SKM-1 treated with dmso at 0.1 percent for 144 hours (cell line): ENCODE measurements around the gene SNAP29.

Experiments used
- DNase-seq: peaks from one replicate; lab custom pipeline; 2025; ENCODE audit not compliant: unreplicated experiment; lab: John Stamatoyannopoulos, UW

SNAP29 gene

GRCh38 chr22:20865875-20866445, 7.2 kb downstream of the SNAP29 start:
- DNase-seq, result no peak

- DNase-seq, result no peak
Observed at GRCh38 chr22:20866736-20867135, 7.9 kb downstream of the SNAP29 start.

- peak; percentile 28 for DNase-seq
Observed at GRCh38 chr22:20867179-20868024, 8.6 kb downstream of the SNAP29 start.

GRCh38 chr22:20868025-20868962, 9.5 kb downstream of the SNAP29 start:
- DNase-seq, result no peak

DNA sequence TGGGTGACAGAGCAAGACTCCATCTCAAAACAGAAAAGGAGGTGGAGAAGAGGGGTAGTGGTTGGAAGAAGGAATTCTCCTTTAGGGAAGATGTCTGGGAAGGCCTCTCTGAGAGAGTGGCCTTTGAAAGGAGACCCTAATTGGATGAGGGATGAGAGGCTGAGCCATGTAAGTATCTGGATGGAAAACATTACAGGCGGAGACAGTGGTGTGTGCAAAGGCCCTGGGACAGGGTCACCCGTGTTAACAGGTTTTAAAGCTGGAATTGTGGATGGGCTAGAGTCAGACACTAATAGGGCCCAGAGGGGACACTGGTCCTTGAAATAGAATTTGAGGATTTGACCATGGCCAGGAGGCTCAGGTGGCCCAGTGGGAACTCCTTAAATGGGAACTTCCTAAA, 10.4 kb downstream of the SNAP29 start:
- no peak for DNase-seq

GRCh38 chr22:20873214-20873613, 14.4 kb downstream of the SNAP29 start:
- DNase-seq, result no peak

- DNase-seq, result no peak
Observed at GRCh38 chr22:20875296-20875695, 16.5 kb downstream of the SNAP29 start.

DNA sequence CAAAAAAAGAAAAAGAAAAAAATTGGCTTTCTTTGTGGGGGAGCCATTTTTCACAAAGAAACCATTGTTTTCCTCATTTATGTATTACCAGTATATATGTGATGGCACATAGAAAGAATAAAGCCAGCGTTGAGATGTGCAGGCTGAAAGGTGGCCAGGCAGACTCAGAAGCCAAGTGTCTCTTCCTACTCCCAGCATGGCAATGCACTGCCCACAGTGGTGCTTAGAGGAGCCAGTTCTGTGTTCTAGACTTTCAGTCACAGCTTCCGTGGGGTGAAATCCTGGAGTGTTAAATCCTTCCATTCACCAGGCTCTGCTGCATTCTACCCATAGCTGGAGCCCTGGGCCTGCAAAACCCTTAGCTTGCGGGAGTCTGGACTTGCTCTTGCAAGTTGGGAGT, 18.9 kb downstream of the SNAP29 start:
- no peak for DNase-seq

DNA sequence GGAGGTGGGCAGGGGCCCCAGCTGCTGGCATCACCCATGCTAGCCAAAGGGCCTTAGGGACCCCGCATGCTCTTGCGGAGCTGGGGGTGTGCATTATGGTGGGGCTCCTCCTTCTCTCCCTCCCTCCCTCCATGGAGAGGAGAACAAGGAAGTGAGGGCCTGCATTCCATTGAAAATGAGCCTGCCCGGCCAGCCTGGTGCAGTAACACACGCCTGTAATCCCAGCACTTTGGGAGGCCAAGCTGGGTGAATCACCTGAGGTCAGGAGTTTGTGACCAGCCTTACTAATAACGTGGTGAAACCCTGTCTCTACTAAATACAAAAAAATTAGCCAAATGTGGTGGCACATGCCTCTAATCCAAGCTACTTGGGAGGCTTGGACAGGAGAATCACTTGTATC, 22.4 kb downstream of the SNAP29 start:
- DNase-seq, result no peak

GRCh38 chr22:20881869-20882815, 23.3 kb downstream of the SNAP29 start:
- no peak for DNase-seq

DNA sequence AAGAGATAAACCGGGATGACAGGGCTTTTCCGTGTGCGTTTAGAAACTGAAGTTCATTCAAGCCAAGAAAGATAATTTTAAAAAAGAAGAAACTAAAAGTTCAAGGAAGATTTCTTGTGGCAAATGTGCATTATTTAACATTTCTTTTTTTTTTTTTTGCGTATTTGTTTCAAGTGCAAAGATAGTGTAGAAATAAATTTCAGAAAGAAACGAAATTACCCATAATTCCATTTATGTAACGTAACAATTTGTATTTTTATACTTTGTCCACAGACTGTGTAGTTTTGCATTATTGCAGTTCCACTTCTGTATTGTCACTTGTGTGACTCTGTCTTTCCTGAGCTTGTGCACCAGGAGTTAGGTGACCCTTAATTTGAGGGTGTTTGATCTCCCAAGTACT, 24.0 kb downstream of the SNAP29 start:
- no peak for DNase-seq

DNA sequence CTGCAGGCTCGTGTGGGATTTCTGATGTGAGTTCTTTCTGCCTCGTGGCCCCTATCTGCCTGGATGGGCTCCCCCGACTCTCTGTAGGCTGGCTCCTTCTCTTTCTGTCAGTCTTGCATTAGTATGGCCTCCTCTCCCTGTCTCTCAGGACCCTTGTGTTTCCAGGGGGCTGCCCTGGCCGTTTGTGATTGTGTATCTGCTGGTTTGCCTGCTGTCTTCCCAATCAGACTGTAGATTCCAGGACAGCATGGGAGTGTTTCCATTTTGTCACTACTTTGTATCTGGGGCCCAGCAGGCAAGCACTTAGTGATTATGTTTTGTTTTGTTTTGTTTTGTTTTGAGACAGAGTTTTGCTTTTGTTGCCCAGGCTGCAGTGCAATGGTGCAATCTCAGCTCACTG, 25.6 kb downstream of the SNAP29 start:
- no peak for DNase-seq

GRCh38 chr22:20885017-20885556, 26.3 kb downstream of the SNAP29 start:
- DNase-seq, result no peak

GRCh38 chr22:20885557-20886323, 26.9 kb downstream of the SNAP29 start:
- peak; percentile 71 for DNase-seq

DNA sequence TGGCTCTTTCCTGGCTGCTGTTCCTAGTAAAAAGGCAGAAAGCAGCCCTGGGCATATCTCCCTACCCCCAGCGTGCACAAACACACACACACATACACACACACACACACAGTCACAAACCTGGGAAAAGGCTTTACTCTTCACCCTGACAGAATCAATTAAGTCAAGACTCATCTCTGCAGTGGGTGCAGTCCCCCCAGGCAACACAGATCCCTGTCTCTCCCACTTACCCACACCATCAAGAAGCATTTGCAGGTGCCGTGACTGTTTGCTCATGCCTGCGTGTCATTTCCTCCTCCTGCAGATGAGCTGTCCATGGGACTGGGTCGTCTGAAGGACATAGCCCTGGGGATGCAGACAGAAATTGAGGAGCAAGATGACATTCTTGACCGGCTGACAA, 28.6 kb downstream of the SNAP29 start:
- DNase-seq, result no peak

GRCh38 chr22:20889025-20889704, 30.4 kb downstream of the SNAP29 start:
- no peak for DNase-seq

DNA sequence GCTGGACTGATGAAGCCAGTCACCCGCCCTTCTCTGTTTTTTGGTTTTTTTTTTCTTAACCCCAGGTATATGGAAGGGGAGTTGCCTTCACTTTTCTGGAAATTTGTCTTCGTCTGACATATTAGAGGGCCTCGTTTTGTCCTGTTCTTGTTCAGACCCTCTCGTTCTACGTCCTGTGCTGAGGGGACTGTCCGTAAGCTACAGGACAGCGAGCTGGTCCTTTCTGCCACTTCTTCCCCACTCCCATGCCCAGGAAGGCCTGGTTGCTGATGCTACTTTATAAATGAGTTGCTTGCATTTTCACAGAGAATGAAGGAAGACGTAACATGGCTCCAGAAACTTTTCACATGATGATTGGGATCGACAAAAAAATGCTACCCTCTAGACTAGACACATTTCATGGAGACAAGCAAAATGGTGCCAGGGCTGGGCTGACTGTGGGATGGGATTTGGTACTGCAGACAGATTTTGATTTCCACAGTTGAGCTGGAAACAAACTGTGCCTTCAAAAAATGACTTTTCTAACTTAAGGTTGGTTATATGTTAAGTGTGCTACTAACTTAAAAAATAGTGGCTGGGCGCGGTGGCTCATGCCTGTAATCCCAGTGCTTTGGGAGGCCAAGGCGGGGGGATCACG, 31.2 kb downstream of the SNAP29 start:
- no peak for DNase-seq

DNA sequence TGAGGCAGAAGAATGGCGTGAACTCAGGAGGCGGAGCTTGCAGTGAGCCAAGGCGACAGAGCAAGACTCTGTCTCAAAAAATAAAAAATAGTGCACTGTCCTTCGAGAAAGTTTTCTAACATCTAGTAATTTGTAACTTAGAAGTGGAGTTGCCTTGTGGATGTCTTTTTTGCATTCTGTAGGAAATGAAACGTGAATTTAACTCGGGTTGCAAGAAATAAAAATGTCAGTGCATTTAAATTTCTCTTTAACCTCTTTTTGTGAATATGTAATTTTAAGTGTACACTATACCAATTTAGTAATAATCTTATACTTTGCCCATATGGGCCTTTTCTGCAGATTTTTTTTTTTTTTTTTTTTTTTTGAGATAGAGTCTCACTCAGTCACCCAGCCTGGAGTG, 32.2 kb downstream of the SNAP29 start:
- DNase-seq, result no peak
